D721Med (cell line): ENCODE results near the gene RTN4RL1.

Experiments
- DNase-seq: peaks from one replicate; pipeline ENCODE4 v3.0.0; 2011; ENCODE audit warnings: low spot score; ENCODE audit not compliant: insufficient read length
- FAIRE-seq: peaks from 2 replicates; lab custom pipeline; 2011; peaks lifted over from hg19 to GRCh38; lab: Jason Lieb, UNC
- TF ChIP-seq, protein P1 (sequence below): IDR thresholded peaks from 2 replicates; pipeline ENCODE4 v1.5.1; 2012; ENCODE audit warnings: mild to moderate bottlenecking, control low read depth; ENCODE audit not compliant: insufficient read depth; ENCODE audit errors: missing control alignments

The RTN4RL1 gene

DNA sequence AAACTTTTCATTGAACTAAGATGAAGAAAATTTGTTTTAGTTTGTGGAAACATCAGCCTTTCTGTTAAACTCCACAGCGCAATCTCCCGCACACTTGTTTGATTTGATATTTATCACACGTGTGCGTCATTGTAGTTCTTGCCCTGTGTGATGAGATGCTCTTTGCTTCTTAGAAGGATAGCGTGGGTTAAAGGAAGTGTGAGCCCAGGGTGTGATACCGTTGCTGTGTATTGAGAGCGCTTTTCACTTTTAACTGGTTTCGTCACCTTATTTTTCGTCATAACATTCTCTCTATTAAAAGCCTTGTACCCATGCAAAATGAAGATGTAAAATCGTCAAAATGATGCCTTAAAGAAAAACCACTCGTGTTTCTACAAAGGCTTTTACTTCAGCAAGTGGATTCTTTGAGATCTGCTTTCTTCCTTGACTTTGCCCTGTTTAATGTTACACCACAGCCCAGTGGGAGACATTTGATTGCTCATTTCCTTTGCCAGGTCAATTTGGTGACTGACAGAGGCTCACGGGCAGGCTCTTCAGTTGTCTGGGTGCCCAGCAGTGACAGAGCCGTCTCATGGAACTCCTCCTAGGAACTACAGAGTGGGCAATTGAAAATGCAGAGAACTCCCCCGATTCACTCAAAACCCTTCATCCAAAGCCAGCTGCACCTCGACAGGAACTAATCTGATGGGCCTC is 134.2 kb downstream of the RTN4RL1 start:
- TF ChIP-seq, protein P1, sequence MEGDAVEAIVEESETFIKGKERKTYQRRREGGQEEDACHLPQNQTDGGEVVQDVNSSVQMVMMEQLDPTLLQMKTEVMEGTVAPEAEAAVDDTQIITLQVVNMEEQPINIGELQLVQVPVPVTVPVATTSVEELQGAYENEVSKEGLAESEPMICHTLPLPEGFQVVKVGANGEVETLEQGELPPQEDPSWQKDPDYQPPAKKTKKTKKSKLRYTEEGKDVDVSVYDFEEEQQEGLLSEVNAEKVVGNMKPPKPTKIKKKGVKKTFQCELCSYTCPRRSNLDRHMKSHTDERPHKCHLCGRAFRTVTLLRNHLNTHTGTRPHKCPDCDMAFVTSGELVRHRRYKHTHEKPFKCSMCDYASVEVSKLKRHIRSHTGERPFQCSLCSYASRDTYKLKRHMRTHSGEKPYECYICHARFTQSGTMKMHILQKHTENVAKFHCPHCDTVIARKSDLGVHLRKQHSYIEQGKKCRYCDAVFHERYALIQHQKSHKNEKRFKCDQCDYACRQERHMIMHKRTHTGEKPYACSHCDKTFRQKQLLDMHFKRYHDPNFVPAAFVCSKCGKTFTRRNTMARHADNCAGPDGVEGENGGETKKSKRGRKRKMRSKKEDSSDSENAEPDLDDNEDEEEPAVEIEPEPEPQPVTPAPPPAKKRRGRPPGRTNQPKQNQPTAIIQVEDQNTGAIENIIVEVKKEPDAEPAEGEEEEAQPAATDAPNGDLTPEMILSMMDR: no peak
- DNase-seq (no peak), FAIRE-seq (no peak)

DNA sequence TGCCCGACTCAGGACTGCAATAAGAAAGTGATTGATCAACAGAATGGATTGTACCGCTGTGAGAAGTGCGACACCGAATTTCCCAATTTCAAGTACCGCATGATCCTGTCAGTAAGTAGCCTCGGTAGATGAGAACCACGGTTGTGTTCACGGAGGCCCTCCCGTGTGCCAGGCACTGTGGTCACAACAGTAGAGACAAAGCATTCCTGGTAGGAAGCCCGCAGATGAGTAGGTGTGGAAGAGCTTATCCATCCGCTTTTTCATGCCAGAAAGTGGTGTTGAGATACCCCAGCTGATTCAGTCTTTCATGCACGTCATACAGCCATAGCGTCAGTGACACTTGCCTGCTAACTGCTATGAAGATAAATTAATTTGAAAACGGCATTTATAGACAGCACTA is 136.4 kb downstream of the RTN4RL1 start:
- TF ChIP-seq, protein P1: no peak
- DNase-seq: no peak
- no peak for FAIRE-seq
